ENCODE data around the gene HORMAD2.

HORMAD2 gene

GRCh38 chr22:30219049-30219654, 138.9 kb downstream of the HORMAD2 start:
- no peak for TF ChIP-seq ARNT (IDR thresholded peaks at IDR 0.05)
- CTCF ChIA-PET: no interaction called here
- no peak for DNase-seq (ENCODE audit: extremely low spot score)
- POLR2A ChIA-PET: no interaction called here

GRCh38 chr22:30219668-30220278, 139.5 kb downstream of the HORMAD2 start:
- DNase-seq (ENCODE audit: extremely low spot score): no peak
- TF ChIP-seq ARNT (IDR thresholded peaks at IDR 0.05) (no peak), HDGF (IDR thresholded peaks at IDR 0.05; ENCODE audit: borderline replicate concordance) (no peak), TARDBP (IDR thresholded peaks at IDR 0.05) (no peak), ZNF384 (IDR thresholded peaks at IDR 0.05) (no peak), FOXK2 (IDR thresholded peaks at IDR 0.05) (no peak), SUZ12 (IDR thresholded peaks at IDR 0.05) (no peak), CTBP1 (IDR thresholded peaks at IDR 0.05; ENCODE audit: borderline replicate concordance) (no peak), SP1 (IDR thresholded peaks at IDR 0.05) (no peak), ELF4 (IDR thresholded peaks at IDR 0.05) (no peak), NFRKB (IDR thresholded peaks at IDR 0.05) (no peak), PKNOX1 (IDR thresholded peaks at IDR 0.05) (no peak)
- POLR2A ChIA-PET: no interaction called here
- CTCF ChIA-PET: no interaction called here

GRCh38 chr22:30220338-30221012, 140.2 kb downstream of the HORMAD2 start:
- ChIA-PET CTCF (no interaction called here), POLR2A (no interaction called here)
- TF ChIP-seq NFRKB (IDR thresholded peaks at IDR 0.05): no peak
- TF ChIP-seq FOXA1 (IDR thresholded peaks at IDR 0.05): no peak
- TF ChIP-seq ZNF384 (IDR thresholded peaks at IDR 0.05): no peak
- TF ChIP-seq ELF4 (IDR thresholded peaks at IDR 0.05): no peak
- no peak for TF ChIP-seq FOXK2 (IDR thresholded peaks at IDR 0.05)
- no peak for TF ChIP-seq L3MBTL2 (conservative IDR thresholded peaks at IDR 0.05)
- TF ChIP-seq BHLHE40 (IDR thresholded peaks at IDR 0.05; ENCODE audit: borderline replicate concordance): no peak
- no peak for TF ChIP-seq TARDBP (IDR thresholded peaks at IDR 0.05)
- DNase-seq (ENCODE audit: extremely low spot score): no peak

- POLR2A ChIA-PET: no interaction called here
- CTCF ChIA-PET: no interaction called here
- no peak for TF ChIP-seq TARDBP (IDR thresholded peaks at IDR 0.05)
- no peak for TF ChIP-seq NFRKB (IDR thresholded peaks at IDR 0.05)
- no peak for TF ChIP-seq BHLHE40 (IDR thresholded peaks at IDR 0.05; ENCODE audit: borderline replicate concordance)
- no peak for TF ChIP-seq SUZ12 (IDR thresholded peaks at IDR 0.05)
- no peak for TF ChIP-seq ELF4 (IDR thresholded peaks at IDR 0.05)
- no peak for TF ChIP-seq ZNF384 (IDR thresholded peaks at IDR 0.05)
- TF ChIP-seq ARNT (IDR thresholded peaks at IDR 0.05): no peak
- TF ChIP-seq L3MBTL2 (conservative IDR thresholded peaks at IDR 0.05): no peak
- no peak for TF ChIP-seq FOXM1 (IDR thresholded peaks at IDR 0.05; ENCODE audit: borderline replicate concordance)
- TF ChIP-seq LEF1 (IDR thresholded peaks at IDR 0.05; ENCODE audit: borderline replicate concordance): no peak
- no peak for TF ChIP-seq SP1 (IDR thresholded peaks at IDR 0.05)
- no peak for TF ChIP-seq FOXK2 (IDR thresholded peaks at IDR 0.05)
- no peak for TF ChIP-seq HDGF (IDR thresholded peaks at IDR 0.05; ENCODE audit: borderline replicate concordance)
- no peak for TF ChIP-seq FOXA1 (IDR thresholded peaks at IDR 0.05)
- no peak for TF ChIP-seq PKNOX1 (IDR thresholded peaks at IDR 0.05)
- TF ChIP-seq CTBP1 (IDR thresholded peaks at IDR 0.05; ENCODE audit: borderline replicate concordance): no peak
- no peak for DNase-seq (ENCODE audit: extremely low spot score)
Observed at GRCh38 chr22:30221121-30221992, 141.1 kb downstream of the HORMAD2 start.

DNA sequence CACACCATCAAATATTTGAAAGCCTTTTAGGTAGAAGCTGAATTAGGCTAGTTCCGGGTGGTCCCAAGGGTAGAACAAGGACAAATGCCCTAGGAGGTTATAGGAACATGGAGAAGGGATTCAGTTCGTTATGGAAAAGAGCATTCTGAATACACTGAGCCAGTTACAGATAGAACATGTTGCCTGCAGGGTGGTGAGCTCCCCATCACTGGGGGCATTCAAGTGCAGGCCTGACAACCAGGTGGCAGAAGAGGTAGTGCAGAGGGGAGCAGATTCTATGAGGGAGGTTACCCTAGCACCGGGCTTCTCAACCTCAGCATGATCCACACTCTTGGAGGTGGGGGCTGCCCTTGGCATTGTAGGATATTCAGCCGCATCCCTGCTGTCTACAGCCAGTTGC, 142.1 kb downstream of the HORMAD2 start:
- CTCF ChIA-PET: no interaction called here
- POLR2A ChIA-PET: no interaction called here
- TF ChIP-seq L3MBTL2 (conservative IDR thresholded peaks at IDR 0.05) (no peak), TARDBP (IDR thresholded peaks at IDR 0.05) (no peak), LEF1 (IDR thresholded peaks at IDR 0.05; ENCODE audit: borderline replicate concordance) (no peak), SUZ12 (IDR thresholded peaks at IDR 0.05) (no peak), BHLHE40 (IDR thresholded peaks at IDR 0.05; ENCODE audit: borderline replicate concordance) (no peak), PKNOX1 (IDR thresholded peaks at IDR 0.05) (no peak), ELF4 (IDR thresholded peaks at IDR 0.05) (no peak), FOXM1 (IDR thresholded peaks at IDR 0.05; ENCODE audit: borderline replicate concordance) (no peak), ARNT (IDR thresholded peaks at IDR 0.05) (no peak), FOXA1 (IDR thresholded peaks at IDR 0.05) (no peak), NFRKB (IDR thresholded peaks at IDR 0.05) (no peak), FOXK2 (IDR thresholded peaks at IDR 0.05) (no peak), HDGF (IDR thresholded peaks at IDR 0.05; ENCODE audit: borderline replicate concordance) (no peak), SP1 (IDR thresholded peaks at IDR 0.05) (no peak), CTBP1 (IDR thresholded peaks at IDR 0.05; ENCODE audit: borderline replicate concordance) (no peak), ZNF384 (IDR thresholded peaks at IDR 0.05) (no peak)
- no peak for DNase-seq (ENCODE audit: extremely low spot score)
